Endothelial cell of umbilical vein (primary cell): Measurements from ENCODE around the gene USB1.

Experiments
- CTCF ChIP-seq, 2 donors: IDR thresholded peaks; 1 replicate in 1 of 2; 2 replicates in 1 of 2; pipeline ENCODE4 v1.5.1; 2011; ENCODE audit warnings: low read length in 2 of 2, mild to moderate bottlenecking in 2 of 2, moderate library complexity in 2 of 2, control low read depth in 1 of 2, inconsistent platforms in 1 of 2, low read depth in 1 of 2; ENCODE audit not compliant: insufficient read depth in 1 of 2; ENCODE audit errors: extremely low read depth in 1 of 2
- MAX ChIP-seq: IDR thresholded peaks from 2 replicates; pipeline ENCODE4 v1.6.1; 2011; ENCODE audit not compliant: insufficient read depth, insufficient read length
- MYC ChIP-seq: IDR thresholded peaks from one replicate; pipeline ENCODE4 v1.6.1; 2011; ENCODE audit warnings: mild to moderate bottlenecking, low read depth, low read length
- POLR2A ChIP-seq: IDR thresholded peaks from 2 replicates; pipeline ENCODE4 v1.6.1; 2012; ENCODE audit warnings: low read depth, mild to moderate bottlenecking, control low read depth, low read length
- POLR2AphosphoS5 ChIP-seq: IDR thresholded peaks from 2 replicates; pipeline ENCODE4 v1.6.1; 2012; ENCODE audit warnings: low read depth, mild to moderate bottlenecking, control low read depth, low read length, moderate library complexity; ENCODE audit not compliant: insufficient read depth

- TF ChIP-seq CTCF (IDR thresholded peaks at IDR 0.05; ENCODE audit: extremely low read depth in 1 of 2, insufficient read depth in 1 of 2, low read depth in 1 of 2, low read length in 2 of 2) (no peak), MYC (no peak), POLR2A (no peak), POLR2AphosphoS5 (no peak), MAX (no peak)
These were observed 52.4 kb downstream of the USB1 start for GRCh38 chr16:58053682-58054005.
